OCI-LY7 (cell line): ENCODE results near the gene CSF1. TPM values are rescaled to one million over a fixed set of nuclear protein-coding genes. Genes with fewer than 3 reads are reported as not detected.

Experiments used
- BruUV-seq: library from RNA; stranded (reverse); fragments of 400-500 nt; replicated peaks from 2 replicates; lab custom pipeline; 2021; lab: Mats Ljungman, UMichigan
- CTCF ChIA-PET: fragments of 300-600 bp; sonication (Branson Sonifier 250); formaldehyde crosslinking; loops from one replicate; lab custom pipeline; 2022; ENCODE audit warnings: antibody characterized with exemption; ENCODE audit not compliant: unreplicated experiment; lab: Charles Lee
- POLR2A ChIA-PET: fragments of 300-600 bp; sonication (Branson Sonifier 250); formaldehyde crosslinking; loops from one replicate; lab custom pipeline; 2022; ENCODE audit warnings: antibody characterized with exemption; lab: Charles Lee
- DNase-seq: peaks from one replicate; pipeline ENCODE4 v3.0.0-alpha.2; 2015; ENCODE audit warnings: low spot score
- H2AFZ ChIP-seq: fragments of 200-600 bp; sonication (generic), shearing (Covaris generic); 2 replicates; pipeline ENCODE4 v1.6.1; 2014; ENCODE audit warnings: mild to moderate bottlenecking, antibody characterized with exemption, low read length, moderate library complexity
- H3K27ac ChIP-seq: fragments of 200-600 bp; sonication (generic); 2 replicates; pipeline ENCODE4 v1.5.1; 2014; ENCODE audit warnings: mixed run types, low read depth, mild to moderate bottlenecking, moderate library complexity, low read length, inconsistent platforms; ENCODE audit not compliant: poor library complexity, severe bottlenecking
- H3K36me3 ChIP-seq: fragments of 200-600 bp; sonication (generic); 2 replicates; pipeline ENCODE4 v1.6.1; 2014; ENCODE audit warnings: mild to moderate bottlenecking, antibody characterized with exemption, low read length, moderate library complexity, mixed read lengths; ENCODE audit not compliant: insufficient read depth
- H3K4me1 ChIP-seq: fragments of 200-600 bp; sonication (generic); 2 replicates; pipeline ENCODE4 v1.5.1; 2014; ENCODE audit warnings: mild to moderate bottlenecking, low read length; ENCODE audit not compliant: insufficient read depth, poor library complexity, severe bottlenecking
- H3K4me2 ChIP-seq: fragments of 200-600 bp; sonication (generic); 2 replicates; pipeline ENCODE4 v1.6.1; 2014; ENCODE audit warnings: mild to moderate bottlenecking, low read length
- H3K4me3 ChIP-seq: fragments of 200-600 bp; sonication (generic); 2 replicates; pipeline ENCODE4 v1.5.1; 2014; ENCODE audit warnings: mild to moderate bottlenecking, low read depth, low read length; ENCODE audit not compliant: poor library complexity, severe bottlenecking
- H3K79me2 ChIP-seq: fragments of 200-600 bp; sonication (generic); 2 replicates; pipeline ENCODE4 v1.6.1; 2016; ENCODE audit warnings: low read depth, mild to moderate bottlenecking, low read length, moderate library complexity, mixed read lengths; ENCODE audit not compliant: insufficient read depth
- H3K9me2 ChIP-seq: fragments of 200-600 bp; sonication (generic); 2 replicates; pipeline ENCODE4 v1.6.1; 2016; ENCODE audit warnings: mild to moderate bottlenecking, low read length, mixed read lengths; ENCODE audit not compliant: insufficient read depth
- H3K9me3 ChIP-seq: fragments of 200-600 bp; sonication (generic); 2 replicates; pipeline ENCODE4 v1.6.1; 2014; ENCODE audit warnings: mild to moderate bottlenecking, mixed run types, low read length, mixed read lengths
- H4K20me1 ChIP-seq: fragments of 200-600 bp; sonication (generic); 2 replicates; pipeline ENCODE4 v1.6.1; 2014; ENCODE audit warnings: mild to moderate bottlenecking, antibody characterized with exemption, low read length, moderate library complexity, mixed read lengths; ENCODE audit not compliant: insufficient read depth
- CTCF ChIP-seq: fragments of 200-600 bp; sonication (generic); conservative IDR thresholded peaks from 2 replicates; pipeline ENCODE4 v1.5.1; 2014; ENCODE audit warnings: mild to moderate bottlenecking, antibody characterized with exemption, low read length, moderate library complexity, mixed read lengths
- EZH2phosphoT487 ChIP-seq: fragments of 200-600 bp; sonication (generic); IDR thresholded peaks from 2 replicates; pipeline ENCODE4 v1.6.1; 2018; ENCODE audit warnings: low read depth, borderline replicate concordance, mild to moderate bottlenecking, mixed run types, antibody characterized with exemption, low read length, moderate library complexity, mixed read lengths
- intact Hi-C: fragments of 100-400 bp; cut with micrococcal nuclease; formaldehyde crosslinking; loops from one replicate; pipeline ENCODE4 v1.10.0; 2022; ENCODE audit not compliant: unreplicated experiment
- total RNA-seq, 2 experiments: library from RNA; depleted of rRNA in 1 of 2; stranded (reverse); fragments of >200 nt in 1 of 2; shearing (Covaris generic) in 1 of 2; gene quantifications; 2 replicates each; pipeline ENCODE4 v1.2.3, GENCODE V29; 2014 to 2022

CSF1 gene
- total RNA-seq, 2 experiments from 2014 or later = not detected

- POLR2A ChIA-PET = no interaction called here
- BruUV-seq = no TSS peak
- CTCF ChIA-PET = no interaction called here
Measured at GRCh38 chr1:109908836-109909235, 1.8 kb upstream of the CSF1 start.

GRCh38 chr1:109909561-109909960, 1.1 kb upstream of the CSF1 start:
- POLR2A ChIA-PET = no interaction called here

More at GRCh38 chr1:109908836-109909235, 1.8 kb upstream of the CSF1 start:
- H3K4me1 ChIP-seq = peaks cover 11% of the 10 kb centered on the region
- H3K27ac ChIP-seq = no peak overlapping the region
- H3K36me3 ChIP-seq = no peaks in the 10 kb centered on the region
- H4K20me1 ChIP-seq = no peaks in the 10 kb centered on the region
- no peaks in the 10 kb centered on the region for H3K79me2 ChIP-seq
- H3K9me2 ChIP-seq = no peaks in the 10 kb centered on the region
- no peak overlapping the region for H2AFZ ChIP-seq
- no peaks in the 10 kb centered on the region for H3K9me3 ChIP-seq
- intact Hi-C loops = no loop called here
- H3K4me2 ChIP-seq = no peak overlapping the region
- TF ChIP-seq CTCF (no peak), EZH2phosphoT487 (no peak)
- no peak for DNase-seq
- no peak overlapping the region for H3K4me3 ChIP-seq

GRCh38 chr1:109910963-109911798, 532 bp downstream of the CSF1 start:
- peaks cover 4% of the 10 kb centered on the region for H3K4me1 ChIP-seq
- no peak for DNase-seq
- no peak overlapping the region for H3K4me3 ChIP-seq
- H3K9me2 ChIP-seq = no peaks in the 10 kb centered on the region
- H3K79me2 ChIP-seq = no peaks in the 10 kb centered on the region
- no peaks in the 10 kb centered on the region for H3K36me3 ChIP-seq
- no peak overlapping the region for H3K27ac ChIP-seq
- H3K4me2 ChIP-seq = no peak overlapping the region
- H3K9me3 ChIP-seq = no peaks in the 10 kb centered on the region
- no peaks in the 10 kb centered on the region for H4K20me1 ChIP-seq
- TF ChIP-seq CTCF (no peak), EZH2phosphoT487 (no peak)
- H2AFZ ChIP-seq = no peak overlapping the region
- intact Hi-C loops = no loop called here
- ChIA-PET CTCF (no interaction called here), POLR2A (no interaction called here)
- BruUV-seq = no TSS peak

More at GRCh38 chr1:109909561-109909960, 1.1 kb upstream of the CSF1 start:
- no peak overlapping the region for H3K4me2 ChIP-seq
- no peaks in the 10 kb centered on the region for H3K9me2 ChIP-seq
- no peak overlapping the region for H3K4me3 ChIP-seq
- no peak overlapping the region for H2AFZ ChIP-seq
- DNase-seq = no peak
- BruUV-seq = no TSS peak
- intact Hi-C loops = no loop called here
- peaks cover 11% of the 10 kb centered on the region for H3K4me1 ChIP-seq
- no peak overlapping the region for H3K27ac ChIP-seq
- no peak for TF ChIP-seq EZH2phosphoT487
- no peaks in the 10 kb centered on the region for H3K36me3 ChIP-seq
- no peaks in the 10 kb centered on the region for H3K79me2 ChIP-seq
- H4K20me1 ChIP-seq = no peaks in the 10 kb centered on the region
- CTCF ChIA-PET = no interaction called here
- H3K9me3 ChIP-seq = no peaks in the 10 kb centered on the region
